A549 treated with AZD2906 at 1 μM for 4 hours (cell line): ENCODE data around the gene EP400. TPM values are rescaled to one million over a fixed set of nuclear protein-coding genes. Genes with fewer than 3 reads are reported as not detected.

ENCODE experiments used
- total RNA-seq: library from RNA; stranded (reverse); fragments of 200-300 nt; extraction: Qiagen RNA extraction; gene quantifications from 5 replicates; pipeline ENCODE4 v1.2.3, GENCODE V29; 2022

The EP400 gene
- total RNA-seq, result 22.3 to 25.3 TPM (median 23.2 TPM) in 5 replicates

GRCh38 chr12:131949431-131950181, at the start of gene EP400:
Gene EP400 (plus strand): TSS chr12:131949942. CDS start chr12:131960620, 10,678 bp downstream.

GRCh38 chr12:131928711-131929580, 20.8 kb upstream of the EP400 start, which contains the start of gene PUS1:
Gene PUS1 (plus strand): TSS chr12:131929276. CDS start chr12:131929723, 447 bp downstream.

Other genes with a start within 250 kb of the EP400 start
- gene SFSWAP, start 238.9 kb upstream of the EP400 start, total RNA-seq, result 25.5 to 31.0 TPM (median 29.7 TPM) in 5 replicates
- 8.1 to 12.1 TPM (median 10.5 TPM) in 5 replicates for gene MMP17, start 121.5 kb upstream of the EP400 start, total RNA-seq
- 20.4 to 31.7 TPM (median 27.0 TPM) in 5 replicates for gene ULK1, start 55.3 kb upstream of the EP400 start, total RNA-seq
- 48.3 to 84.3 TPM (median 75.2 TPM) in 5 replicates for gene PUS1, start 20.7 kb upstream of the EP400 start, total RNA-seq
- 18.5 to 27.9 TPM (median 26.5 TPM) in 5 replicates for gene DDX51, start 194.4 kb downstream of the EP400 start, total RNA-seq
- 39.1 to 63.6 TPM (median 58.2 TPM) in 5 replicates for gene NOC4L, start 194.5 kb downstream of the EP400 start, total RNA-seq